ENCODE data around the gene MCUR1. TPM values are rescaled to one million over a fixed set of nuclear protein-coding genes. Genes with fewer than 3 reads are reported as not detected.

The MCUR1 gene
- total and polyA plus RNA-seq, 9 of the 15 experiments (the other 6 are each of a cell fraction or from before 2014, with no cell fraction given) = 5.1 to 60.2 (median 41.4) TPM

- FAIRE-seq (no peak), ATAC-seq (no peak), DNase-seq (ENCODE audit: extremely low read depth in 1 of 4, low spot score in 3 of 4) (no peak)
- no peak overlapping the region for H3K9ac ChIP-seq (ENCODE audit: insufficient read depth in 1 of 2, low read depth in 2 of 2, low read length in 2 of 2)
- H4K20me1 ChIP-seq (replicated peaks; ENCODE audit: control insufficient read depth, insufficient read depth, low read length) = no peaks in the 10 kb centered on the region
- CTCF ChIA-PET (ENCODE audit: low intra/inter-chr PET ratio) = no interaction called here
- peaks cover 0 to 5% of the 10 kb centered on the region in 2 experiments; a peak in 1 of 5 replicates for H3K4me1 ChIP-seq (replicated peaks in 1 of 2; ENCODE audit: control insufficient read depth in 2 of 2, insufficient read depth in 2 of 2, low read length in 2 of 2)
- H3K4me3 ChIP-seq = no peak overlapping the region
- in situ Hi-C loops (cut with MboI) = no loop called here
- WGBS (ENCODE audit: insufficient coverage, low coverage, missing lambda C conversion rate) = 87% methylated on average over 32 of the region's 56 CpGs
- BruUV-seq (replicated peaks) = no TSS peak
- intact Hi-C loops (cut with micrococcal nuclease) = no loop called here
- no peaks in the 10 kb centered on the region for H3K79me2 ChIP-seq (ENCODE audit: control insufficient read depth, insufficient read depth, low read length)
- no peaks in the 10 kb centered on the region for H3K9me1 ChIP-seq (ENCODE audit: control insufficient read depth, insufficient read depth, low read length)
- POLR2A ChIA-PET = interaction anchor here (1.1 to 1.6 kb wide), 2 partner anchors 8 to 9 kb away, joined by 3 to 4 read pairs; no protein-coding TSS in a partner anchor
- no peak overlapping the region for H2AFZ ChIP-seq (ENCODE audit: low read depth, low read length)
- no peak overlapping the region for H3K4me2 ChIP-seq (ENCODE audit: insufficient read depth, low read length)
- TF ChIP-seq ZBTB33 (CRISPR knock-in tag; IDR thresholded peaks at IDR 0.05) (peak; percentile 92), REST (IDR thresholded peaks at IDR 0.05; ENCODE audit: borderline replicate concordance) (no peak), REST (CRISPR knock-in tag; IDR thresholded peaks at IDR 0.05; ENCODE audit: low read depth) (no peak)
- H3K27ac ChIP-seq (ENCODE audit: extremely low read depth, low read depth, low read length) = no peak overlapping the region
- H3K36me3 ChIP-seq (ENCODE audit: control insufficient read depth, insufficient read depth, low read length) = no peaks in the 10 kb centered on the region
- H3K27me3 ChIP-seq (ENCODE audit: control insufficient read depth in 2 of 2, insufficient read depth in 2 of 2, low read length in 2 of 2) = no peaks in the 10 kb centered on the region
- H3K9me3 ChIP-seq (replicated peaks; ENCODE audit: control insufficient read depth, insufficient read depth, low read depth, low read length) = peaks cover 6% of the 10 kb centered on the region; the same call in 1 of the 2 replicates
These were observed 71.2 kb downstream of the MCUR1 start for GRCh38 chr6:13742961-13743735.

Measured in K562 (cell line).